Endodermal cell (in vitro differentiated cells): ENCODE results near the gene FTCD. TPM values are rescaled to one million over a fixed set of nuclear protein-coding genes. Genes with fewer than 3 reads are reported as not detected.

Source experiments
- DNase-seq: peaks from one replicate; pipeline ENCODE4 v3.0.0-alpha.2; 2017
- H3K27ac ChIP-seq: 2 replicates; pipeline ENCODE4 v1.5.1; 2013; ENCODE audit warnings: mild to moderate bottlenecking, low read depth, low read length, moderate library complexity
- H3K27me3 ChIP-seq: 2 replicates; pipeline ENCODE4 v1.6.1; 2013; ENCODE audit warnings: mild to moderate bottlenecking, low read length, moderate library complexity; ENCODE audit not compliant: insufficient read depth, control insufficient read depth, poor library complexity, severe bottlenecking
- H3K36me3 ChIP-seq: 2 replicates; pipeline ENCODE4 v1.7.0; 2013; ENCODE audit warnings: mild to moderate bottlenecking, low read length, moderate library complexity; ENCODE audit not compliant: control insufficient read depth, insufficient read depth
- H3K4me1 ChIP-seq: one replicate; pipeline ENCODE4 v1.7.0; 2013; ENCODE audit warnings: low read length; ENCODE audit not compliant: control insufficient read depth, insufficient read depth
- H3K4me3 ChIP-seq: 2 replicates; pipeline ENCODE4 v1.5.1; 2013; ENCODE audit warnings: mild to moderate bottlenecking, low read length, moderate library complexity
- H3K9ac ChIP-seq: 2 replicates; pipeline ENCODE4 v1.6.1; 2013; ENCODE audit warnings: mild to moderate bottlenecking, low read length, moderate library complexity; ENCODE audit not compliant: poor library complexity, severe bottlenecking; ENCODE audit errors: extremely low read depth
- H3K9me3 ChIP-seq: 2 replicates; pipeline ENCODE4 v1.6.1; 2013; ENCODE audit warnings: mild to moderate bottlenecking, low read length, moderate library complexity; ENCODE audit not compliant: control insufficient read depth
- H3K27ac Mint-ChIP-seq: 2 replicates; pipeline ENCODE4 v1.8.0; 2020; ENCODE audit warnings: mixed read lengths
- H3K27me3 Mint-ChIP-seq: 2 replicates; pipeline ENCODE4 v1.8.0; 2021; ENCODE audit warnings: mild to moderate bottlenecking, mixed read lengths; ENCODE audit not compliant: insufficient read depth
- H3K36me3 Mint-ChIP-seq: 2 replicates; pipeline ENCODE4 v1.8.0; 2020; ENCODE audit warnings: low read depth, mixed read lengths
- H3K4me1 Mint-ChIP-seq: 2 replicates; pipeline ENCODE4 v1.8.0; 2020; ENCODE audit warnings: mixed read lengths
- H3K4me3 Mint-ChIP-seq: 2 replicates; pipeline ENCODE4 v1.8.0; 2020; ENCODE audit warnings: mild to moderate bottlenecking, moderate library complexity, mixed read lengths
- H3K9me3 Mint-ChIP-seq: 2 replicates; pipeline ENCODE4 v1.8.0; 2020; ENCODE audit warnings: mild to moderate bottlenecking, mixed read lengths
- CTCF ChIP-seq: fragments of 200-600 bp; sonication (generic); conservative IDR thresholded peaks from 2 replicates; pipeline ENCODE4 v1.5.0; 2021; ENCODE audit warnings: antibody characterized with exemption, mild to moderate bottlenecking
- WGBS, 2 experiments: methylation state at CpG; one replicate each; pipeline versions ENCODE4 v1.1.5 to v1.1.7; 2013; ENCODE audit warnings: missing lambda C conversion rate in 2 of 2, mixed read lengths in 1 of 2; ENCODE audit not compliant: insufficient coverage in 1 of 2, insufficient read length in 1 of 2; 5-methylcytosine and 5-hydroxymethylcytosine counted together
- total RNA-seq, 2 donors: library from RNA; stranded (reverse); fragmentation: NEBNext Ultra II Directional in 1 of 2; extraction: Animal tissue kit (Norgen Biotek cat#: 25700) in 1 of 2; gene quantifications; 2 replicates in 1 of 2; 3 replicates in 1 of 2; pipeline ENCODE4 v1.2.1, GENCODE V29; 2021

Gene FTCD
- total RNA-seq, 2 donors from 2014 or later = 3.5 to 4.6 TPM

GRCh38 chr21:46100426-46100825, 55.0 kb downstream of the FTCD start:
- H3K36me3 ChIP-seq = peaks cover 49% of the 10 kb centered on the region
- no peak overlapping the region for H3K27ac ChIP-seq
- peaks cover 49% of the 10 kb centered on the region for H3K36me3 Mint-ChIP-seq
- H3K4me1 ChIP-seq = no peaks in the 10 kb centered on the region
- no peak overlapping the region for H3K27ac Mint-ChIP-seq
- no peak for TF ChIP-seq CTCF
- no peak for DNase-seq
- 96 to 97% methylated on average over 6 to 7 of the region's 7 CpGs for WGBS, 2 experiments
- peaks cover 3% of the 10 kb centered on the region for H3K27me3 Mint-ChIP-seq
- peaks cover 56% of the 10 kb centered on the region for H3K9me3 ChIP-seq
- peaks cover 3% of the 10 kb centered on the region for H3K4me1 Mint-ChIP-seq
- peak overlapping the region; percentile 72 for H3K4me3 Mint-ChIP-seq
- no peaks in the 10 kb centered on the region for H3K27me3 ChIP-seq
- H3K9me3 Mint-ChIP-seq = peaks cover 48% of the 10 kb centered on the region
- no peak overlapping the region for H3K9ac ChIP-seq
- peak overlapping the region; percentile 82 for H3K4me3 ChIP-seq

- Histone ChIP-seq H3K9me3 (peaks cover 53% of the 10 kb centered on the region), H3K36me3 (peaks cover 49% of the 10 kb centered on the region), H3K9ac (no peak overlapping the region), H3K4me3 (peak overlapping the region; percentile 82), H3K27ac (no peak overlapping the region), H3K4me1 (no peaks in the 10 kb centered on the region), H3K27me3 (no peaks in the 10 kb centered on the region)
- peaks cover 47% of the 10 kb centered on the region for H3K9me3 Mint-ChIP-seq
- H3K27me3 Mint-ChIP-seq = peaks cover 3% of the 10 kb centered on the region
- H3K4me1 Mint-ChIP-seq = peaks cover 3% of the 10 kb centered on the region
- no peak for TF ChIP-seq CTCF
- H3K36me3 Mint-ChIP-seq = peaks cover 49% of the 10 kb centered on the region
- peak overlapping the region; percentile 72 for H3K4me3 Mint-ChIP-seq
- DNase-seq = no peak
- no peak overlapping the region for H3K27ac Mint-ChIP-seq
- WGBS, 2 experiments = 94 to 100% methylated on average over 2 to 5 of the region's 6 CpGs
Observed at GRCh38 chr21:46100020-46100419, 55.4 kb downstream of the FTCD start.

- Histone ChIP-seq H3K27ac (no peak overlapping the region), H3K9me3 (peaks cover 48% of the 10 kb centered on the region), H3K4me1 (no peaks in the 10 kb centered on the region), H3K4me3 (peak overlapping the region; percentile 82), H3K9ac (no peak overlapping the region), H3K27me3 (no peaks in the 10 kb centered on the region), H3K36me3 (peaks cover 44% of the 10 kb centered on the region)
- 66 to 87% methylated on average over 5 to 18 of the region's 18 CpGs for WGBS, 2 experiments
- peak; percentile 31 for TF ChIP-seq CTCF
- Mint-ChIP-seq H3K9me3 (peaks cover 42% of the 10 kb centered on the region), H3K27ac (no peak overlapping the region), H3K4me3 (peak overlapping the region; percentile 72), H3K36me3 (peaks cover 45% of the 10 kb centered on the region), H3K27me3 (peaks cover 3% of the 10 kb centered on the region), H3K4me1 (peaks cover 3% of the 10 kb centered on the region)
- DNase-seq = peak; percentile 79
Observed at GRCh38 chr21:46099476-46099875, 55.9 kb downstream of the FTCD start.
